MM.1S (cell line): ENCODE results near the gene AGGF1.

Source experiments
- EZH2 ChIP-seq: fragments of 300-600 bp; sonication (generic); optimal IDR thresholded peaks from 2 replicates; pipeline ENCODE3; 2017; ENCODE audit warnings: low read depth, mild to moderate bottlenecking, antibody characterized with exemption, low read length, mixed read lengths
- EZH2phosphoT487 ChIP-seq: fragments of 300-600 bp; sonication (generic); IDR thresholded peaks from 2 replicates; pipeline ENCODE4 v1.6.1; 2018; ENCODE audit warnings: antibody characterized with exemption, low read length
- TF ChIP-seq, protein P1 (sequence below): fragments of 300-600 bp; sonication (generic); IDR thresholded peaks from 2 replicates; pipeline ENCODE4 v1.5.1; 2016; ENCODE audit warnings: antibody characterized with exemption, low read length, mixed read lengths

DNA sequence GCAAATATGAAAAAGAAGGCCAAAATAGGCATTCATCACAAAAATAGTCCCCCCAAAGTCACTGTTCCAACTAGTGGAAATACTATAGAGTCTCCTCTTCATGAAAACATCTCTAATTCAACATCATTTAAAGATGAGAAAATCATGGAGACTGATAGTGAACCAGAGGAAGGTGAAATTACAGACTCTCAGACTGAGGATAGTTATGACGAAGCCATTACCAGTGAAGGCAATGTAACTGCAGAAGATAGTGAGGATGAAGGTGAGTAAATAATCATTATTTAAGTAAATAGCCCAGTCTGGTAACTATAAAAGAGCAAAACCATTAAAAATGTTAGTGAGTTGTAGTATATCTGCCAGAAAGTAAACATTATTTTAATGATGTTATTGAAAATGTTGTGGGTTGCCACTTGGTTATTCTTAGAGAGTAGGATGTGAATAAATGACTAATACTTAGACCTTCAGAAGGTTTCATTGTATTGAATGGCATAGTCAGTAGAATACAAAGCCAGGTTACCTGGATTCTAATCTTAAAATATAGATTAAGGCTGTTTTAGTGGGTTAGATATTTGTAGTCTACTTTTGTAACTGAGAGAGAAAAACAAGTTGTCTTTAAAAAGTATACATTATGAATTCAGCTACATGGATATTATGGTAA lies 16.3 kb downstream of the AGGF1 start:
- TF ChIP-seq EZH2, result no peak
- TF ChIP-seq, protein P1, sequence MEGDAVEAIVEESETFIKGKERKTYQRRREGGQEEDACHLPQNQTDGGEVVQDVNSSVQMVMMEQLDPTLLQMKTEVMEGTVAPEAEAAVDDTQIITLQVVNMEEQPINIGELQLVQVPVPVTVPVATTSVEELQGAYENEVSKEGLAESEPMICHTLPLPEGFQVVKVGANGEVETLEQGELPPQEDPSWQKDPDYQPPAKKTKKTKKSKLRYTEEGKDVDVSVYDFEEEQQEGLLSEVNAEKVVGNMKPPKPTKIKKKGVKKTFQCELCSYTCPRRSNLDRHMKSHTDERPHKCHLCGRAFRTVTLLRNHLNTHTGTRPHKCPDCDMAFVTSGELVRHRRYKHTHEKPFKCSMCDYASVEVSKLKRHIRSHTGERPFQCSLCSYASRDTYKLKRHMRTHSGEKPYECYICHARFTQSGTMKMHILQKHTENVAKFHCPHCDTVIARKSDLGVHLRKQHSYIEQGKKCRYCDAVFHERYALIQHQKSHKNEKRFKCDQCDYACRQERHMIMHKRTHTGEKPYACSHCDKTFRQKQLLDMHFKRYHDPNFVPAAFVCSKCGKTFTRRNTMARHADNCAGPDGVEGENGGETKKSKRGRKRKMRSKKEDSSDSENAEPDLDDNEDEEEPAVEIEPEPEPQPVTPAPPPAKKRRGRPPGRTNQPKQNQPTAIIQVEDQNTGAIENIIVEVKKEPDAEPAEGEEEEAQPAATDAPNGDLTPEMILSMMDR, result no peak
- TF ChIP-seq EZH2phosphoT487, result no peak
